Liver (tissue), 9 donors: Measurements from ENCODE around the gene MYO7B. TPM values are rescaled to one million over a fixed set of nuclear protein-coding genes. Genes with fewer than 3 reads are reported as not detected.

Experiments
- DNase-seq: peaks from one replicate; pipeline ENCODE4 v3.0.0-alpha.2; 2017; ENCODE audit warnings: low spot score
- H3K27ac ChIP-seq, 2 donors: one replicate each; pipeline ENCODE4 v1.7.0; 2013; ENCODE audit warnings: inconsistent platforms in 2 of 2, low read length in 2 of 2, control low read depth in 1 of 2, low read depth in 1 of 2, mild to moderate bottlenecking in 1 of 2
- H3K27me3 ChIP-seq, 4 donors: one replicate each; pipeline versions ENCODE4 v1.6.1 to v1.7.0; 2013; ENCODE audit warnings: low read length in 3 of 4, inconsistent platforms in 1 of 4, mild to moderate bottlenecking in 1 of 4, moderate library complexity in 1 of 4; ENCODE audit not compliant: control insufficient read depth in 4 of 4, insufficient read depth in 4 of 4
- H3K36me3 ChIP-seq, 4 donors: one replicate each; pipeline versions ENCODE4 v1.6.1 to v1.7.0; 2013; ENCODE audit warnings: low read length in 3 of 4, mild to moderate bottlenecking in 3 of 4, low read depth in 1 of 4, moderate library complexity in 1 of 4; ENCODE audit not compliant: control insufficient read depth in 4 of 4, insufficient read depth in 3 of 4
- H3K4me1 ChIP-seq, 4 donors: one replicate each; pipeline versions ENCODE4 v1.6.1 to v1.7.0; 2013; ENCODE audit warnings: low read length in 3 of 4, mild to moderate bottlenecking in 3 of 4, moderate library complexity in 1 of 4; ENCODE audit not compliant: control insufficient read depth in 4 of 4, insufficient read depth in 4 of 4
- H3K4me3 ChIP-seq, 3 donors: one replicate each; pipeline versions ENCODE4 v1.6.1 to v1.7.0; 2013; ENCODE audit warnings: low read length in 3 of 3, control low read depth in 1 of 3, low read depth in 1 of 3, mild to moderate bottlenecking in 1 of 3
- H3K9ac ChIP-seq, 2 donors: one replicate each; pipeline ENCODE4 v1.7.0; 2013; ENCODE audit warnings: low read length in 2 of 2, mild to moderate bottlenecking in 2 of 2, moderate library complexity in 2 of 2, control low read depth in 1 of 2, low read depth in 1 of 2
- H3K9me3 ChIP-seq, 4 donors: one replicate each; pipeline versions ENCODE4 v1.6.1 to v1.7.0; 2013; ENCODE audit warnings: low read length in 3 of 4; ENCODE audit not compliant: control insufficient read depth in 4 of 4
- CTCF ChIP-seq: fragments of 150-350 bp; IDR thresholded peaks from 2 replicates; pipeline ENCODE4 v1.5.1; 2017; ENCODE audit warnings: improper control_type of control experiment, low read depth, low read length; ENCODE audit not compliant: missing input control
- EGR1 ChIP-seq, 2 donors: IDR thresholded peaks; 2 replicates each; pipeline ENCODE4 v1.6.1; 2016 to 2018; ENCODE audit warnings: antibody characterized with exemption in 2 of 2, low read depth in 2 of 2
- FOXA1 ChIP-seq: IDR thresholded peaks from 2 replicates; pipeline ENCODE4 v1.6.1; 2016; ENCODE audit warnings: antibody characterized with exemption
- FOXA2 ChIP-seq: IDR thresholded peaks from 2 replicates; pipeline ENCODE4 v1.6.1; 2016; ENCODE audit warnings: antibody characterized with exemption
- GABPA ChIP-seq, 2 donors: IDR thresholded peaks in 1 of 2; conservative IDR thresholded peaks in 1 of 2; 2 replicates each; pipeline ENCODE4 v1.6.1; 2016; ENCODE audit warnings: antibody characterized with exemption in 2 of 2, mild to moderate bottlenecking in 1 of 2, moderate library complexity in 1 of 2
- HNF4A ChIP-seq, 2 donors: conservative IDR thresholded peaks; 2 replicates each; pipeline ENCODE4 v1.6.1; 2016; ENCODE audit warnings: antibody characterized with exemption in 2 of 2, mild to moderate bottlenecking in 2 of 2
- HNF4G ChIP-seq: IDR thresholded peaks from 2 replicates; pipeline ENCODE4 v1.6.1; 2016; ENCODE audit warnings: antibody characterized with exemption
- JUND ChIP-seq, 2 donors: IDR thresholded peaks; 2 replicates each; pipeline ENCODE4 v1.6.1; 2016; ENCODE audit warnings: antibody characterized with exemption in 2 of 2
- NR2F2 ChIP-seq: IDR thresholded peaks from 2 replicates; pipeline ENCODE4 v1.6.1; 2016; ENCODE audit warnings: antibody characterized with exemption
- RAD21 ChIP-seq, 2 donors: IDR thresholded peaks; 2 replicates each; pipeline ENCODE4 v1.6.1; 2016; ENCODE audit warnings: antibody characterized with exemption in 2 of 2, mild to moderate bottlenecking in 2 of 2
- REST ChIP-seq: IDR thresholded peaks from 2 replicates; pipeline ENCODE4 v1.6.1; 2016; ENCODE audit warnings: antibody characterized with exemption, mild to moderate bottlenecking
- RXRA ChIP-seq, 2 donors: IDR thresholded peaks; 2 replicates each; pipeline ENCODE4 v1.6.1; 2017 to 2018; ENCODE audit warnings: antibody characterized with exemption in 2 of 2, mild to moderate bottlenecking in 1 of 2
- SP1 ChIP-seq: IDR thresholded peaks from 2 replicates; pipeline ENCODE4 v1.6.1; 2018; ENCODE audit warnings: antibody characterized with exemption, mild to moderate bottlenecking
- TAF1 ChIP-seq: conservative IDR thresholded peaks from 2 replicates; pipeline ENCODE4 v1.6.1; 2016; ENCODE audit warnings: antibody characterized with exemption, mild to moderate bottlenecking
- YY1 ChIP-seq: IDR thresholded peaks from 2 replicates; pipeline ENCODE4 v1.6.1; 2016; ENCODE audit warnings: antibody characterized with exemption, mild to moderate bottlenecking
- ZBTB33 ChIP-seq: IDR thresholded peaks from 2 replicates; pipeline ENCODE4 v1.6.1; 2016; ENCODE audit warnings: antibody characterized with exemption
- WGBS: extraction: QIAGEN DNeasy Blood & Tissue Kit; methylation state at CpG from one replicate; pipeline ENCODE4 v1.1.7; 2013; 5-methylcytosine and 5-hydroxymethylcytosine counted together
- polyA plus RNA-seq, 2 donors: library from polyadenylated mRNA; stranded (reverse) in 1 of 2; unstranded in 1 of 2; fragments of 200-250 nt in 1 of 2; fragments of >200 nt in 1 of 2; fragmentation: Nextera tagmentation in 1 of 2; extraction: Ambion mirVana in 1 of 2; gene quantifications; one replicate each; pipeline versions ENCODE4 v1.2.1 to v1.2.3, GENCODE V29; 2013 to 2015
- total RNA-seq, 2 donors: library from RNA; depleted of rRNA; stranded (reverse); fragments of >200 nt; gene quantifications; one replicate each; pipeline ENCODE4 v1.2.3, GENCODE V29; 2014
- TF ChIP-seq, protein P1 (sequence below): IDR thresholded peaks from 2 replicates; pipeline ENCODE4 v1.6.1; 2016; ENCODE audit warnings: antibody characterized with exemption
- donor health status: healthy.
- donor health status: healthy.
- donor health status: healthy.
- donor health status: healthy.
- donor health status: healthy.

The MYO7B gene
- total and polyA plus RNA-seq, 4 donors, result 0.15 to 1.1 (median 0.64) TPM

- no peak for TF ChIP-seq SP1
Measured at GRCh38 chr2:127612111-127612822, 76.8 kb downstream of the MYO7B start (continued).

GRCh38 chr2:127614246-127614645, 78.8 kb downstream of the MYO7B start:
- no peak for TF ChIP-seq HNF4G
- no peak for TF ChIP-seq GABPA (IDR thresholded peaks at IDR 0.05 in 1 of 2, conservative IDR thresholded peaks at IDR 0.05 in 1 of 2)
- TF ChIP-seq RAD21 (IDR thresholded peaks at IDR 0.05), result no peak
- TF ChIP-seq, protein P1, sequence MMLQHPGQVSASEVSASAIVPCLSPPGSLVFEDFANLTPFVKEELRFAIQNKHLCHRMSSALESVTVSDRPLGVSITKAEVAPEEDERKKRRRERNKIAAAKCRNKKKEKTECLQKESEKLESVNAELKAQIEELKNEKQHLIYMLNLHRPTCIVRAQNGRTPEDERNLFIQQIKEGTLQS, result no peak
- TF ChIP-seq SP1, result no peak
- TF ChIP-seq RXRA (IDR thresholded peaks at IDR 0.05), result no peak
- TF ChIP-seq TAF1, result no peak
- TF ChIP-seq FOXA1, result no peak
- no peak for TF ChIP-seq NR2F2
- no peak for TF ChIP-seq FOXA2
- no peak for TF ChIP-seq REST
- TF ChIP-seq YY1, result no peak
- no peak for TF ChIP-seq ZBTB33
- no peak for TF ChIP-seq EGR1 (IDR thresholded peaks at IDR 0.05; ENCODE audit: low read depth in 2 of 2)
- TF ChIP-seq JUND (IDR thresholded peaks at IDR 0.05), result no peak
- TF ChIP-seq HNF4A (conservative IDR thresholded peaks at IDR 0.05), result no peak
- TF ChIP-seq CTCF, result no peak
- no peak overlapping the region for H3K27ac ChIP-seq
- 96% methylated on average over 2 of the region's 2 CpGs for WGBS
- H3K36me3 ChIP-seq, result no peaks in the 10 kb centered on the region
- H3K27me3 ChIP-seq, result no peaks in the 10 kb centered on the region
- no peak overlapping the region for H3K4me3 ChIP-seq
- H3K9me3 ChIP-seq, result peaks cover 2 to 15% (median 7%) of the 10 kb centered on the region in 4 donors
- DNase-seq, result no peak
- no peaks in the 10 kb centered on the region for H3K4me1 ChIP-seq
- H3K9ac ChIP-seq, result no peak overlapping the region
